Naive thymus-derived CD8-positive, alpha-beta T cell (primary cell): ENCODE data around the gene OR8A1. TPM values are rescaled to one million over a fixed set of nuclear protein-coding genes. Genes with fewer than 3 reads are reported as not detected.

Experiments
- polyA plus RNA-seq, 3 donors: library from polyadenylated mRNA; unstranded; fragments of 300-500 nt; fragmentation: Illumina TruSeq; gene quantifications; one replicate each; pipeline ENCODE4 v1.2.3, GENCODE V29; 2021
- total RNA-seq, 8 experiments: library from RNA in 2 of 8; stranded (reverse) in 2 of 8; gene quantifications; one replicate each; pipeline ENCODE4 v1.2.3 and lab custom pipeline; 2021 to 2026

OR8A1 gene
- total and polyA plus RNA-seq, 5 experiments from 2014 or later: not detected

Other genes with a start within 250 kb of the OR8A1 start
- not detected for gene OR8D2, start 249.8 kb upstream of the OR8A1 start, total RNA-seq
- gene OR8D2, start 249.8 kb upstream of the OR8A1 start, polyA plus RNA-seq: not detected
- not detected for gene OR8B2, start 185.5 kb upstream of the OR8A1 start, total RNA-seq
- gene OR8B2, start 185.5 kb upstream of the OR8A1 start, polyA plus RNA-seq: not detected
- gene OR8B3, start 171.0 kb upstream of the OR8A1 start, total RNA-seq: not detected
- not detected for gene OR8B3, start 171.0 kb upstream of the OR8A1 start, polyA plus RNA-seq
- gene OR8B4, start 145.1 kb upstream of the OR8A1 start, total RNA-seq: not detected
- not detected for gene OR8B4, start 145.1 kb upstream of the OR8A1 start, polyA plus RNA-seq
- not detected for gene OR8B8, start 124.3 kb upstream of the OR8A1 start, total RNA-seq
- gene OR8B8, start 124.3 kb upstream of the OR8A1 start, polyA plus RNA-seq: not detected
- gene OR8B12, start 26.3 kb upstream of the OR8A1 start, total RNA-seq: not detected
- gene OR8B12, start 26.3 kb upstream of the OR8A1 start, polyA plus RNA-seq: not detected
- gene PANX3, start 41.4 kb downstream of the OR8A1 start, total RNA-seq: not detected
- gene PANX3, start 41.4 kb downstream of the OR8A1 start, polyA plus RNA-seq: not detected
- 10 to 100 TPM; 73.8 to 76.6 TPM for gene TBRG1, start 52.9 kb downstream of the OR8A1 start, total RNA-seq
- 10 to 100 TPM; 34.9 to 37.7 (median 35.8) TPM for gene TBRG1, start 52.9 kb downstream of the OR8A1 start, polyA plus RNA-seq
- 1 to 10 TPM; 8.8 to 9.3 TPM for gene SIAE, start 103.7 kb downstream of the OR8A1 start, total RNA-seq
- 1 to 10 TPM; 3.2 to 5.8 (median 4.2) TPM for gene SIAE, start 103.7 kb downstream of the OR8A1 start, polyA plus RNA-seq
- under 1 TPM; 0.36 to 0.73 TPM for gene SPA17, start 103.9 kb downstream of the OR8A1 start, total RNA-seq
- gene SPA17, start 103.9 kb downstream of the OR8A1 start, polyA plus RNA-seq: 1 to 10 TPM; 1.2 to 2.5 (median 1.7) TPM
- gene NRGN, start 169.9 kb downstream of the OR8A1 start, total RNA-seq: under 1 TPM; 0.68 to 0.69 TPM
- under 1 TPM in 2 of 3 donors, not detected in 1; 0.14 to 0.20 TPM for gene NRGN, start 169.9 kb downstream of the OR8A1 start, polyA plus RNA-seq
- gene VSIG2, start 182.3 kb downstream of the OR8A1 start, total RNA-seq: 1 to 10 TPM; 1.8 to 2.0 TPM
- gene VSIG2, start 182.3 kb downstream of the OR8A1 start, polyA plus RNA-seq: under 1 TPM; 0.28 to 0.44 (median 0.34) TPM
- 1 to 10 TPM; 2.8 to 3.0 TPM for gene ESAM, start 192.3 kb downstream of the OR8A1 start, total RNA-seq
- gene ESAM, start 192.3 kb downstream of the OR8A1 start, polyA plus RNA-seq: 1 to 10 TPM; 1.9 to 2.6 (median 2.5) TPM
- gene MSANTD2, start 230.4 kb downstream of the OR8A1 start, total RNA-seq: 10 to 100 TPM; 23.0 to 25.5 TPM
- 1 to 10 TPM; 3.5 to 4.2 (median 4.0) TPM for gene MSANTD2, start 230.4 kb downstream of the OR8A1 start, polyA plus RNA-seq